Liver (tissue), 9 donors: ENCODE results near the gene ZNF569. TPM values are rescaled to one million over a fixed set of nuclear protein-coding genes. Genes with fewer than 3 reads are reported as not detected.

Experiments
- DNase-seq: peaks from one replicate; pipeline ENCODE4 v3.0.0-alpha.2; 2017; ENCODE audit warnings: low spot score
- H3K27ac ChIP-seq, 2 donors: one replicate each; pipeline ENCODE4 v1.7.0; 2013; ENCODE audit warnings: inconsistent platforms in 2 of 2, low read length in 2 of 2, control low read depth in 1 of 2, low read depth in 1 of 2, mild to moderate bottlenecking in 1 of 2
- H3K27me3 ChIP-seq, 4 donors: one replicate each; pipeline versions ENCODE4 v1.6.1 to v1.7.0; 2013; ENCODE audit warnings: low read length in 3 of 4, inconsistent platforms in 1 of 4, mild to moderate bottlenecking in 1 of 4, moderate library complexity in 1 of 4; ENCODE audit not compliant: control insufficient read depth in 4 of 4, insufficient read depth in 4 of 4
- H3K36me3 ChIP-seq, 4 donors: one replicate each; pipeline versions ENCODE4 v1.6.1 to v1.7.0; 2013; ENCODE audit warnings: low read length in 3 of 4, mild to moderate bottlenecking in 3 of 4, low read depth in 1 of 4, moderate library complexity in 1 of 4; ENCODE audit not compliant: control insufficient read depth in 4 of 4, insufficient read depth in 3 of 4
- H3K4me1 ChIP-seq, 4 donors: one replicate each; pipeline versions ENCODE4 v1.6.1 to v1.7.0; 2013; ENCODE audit warnings: low read length in 3 of 4, mild to moderate bottlenecking in 3 of 4, moderate library complexity in 1 of 4; ENCODE audit not compliant: control insufficient read depth in 4 of 4, insufficient read depth in 4 of 4
- H3K4me3 ChIP-seq, 3 donors: one replicate each; pipeline versions ENCODE4 v1.6.1 to v1.7.0; 2013; ENCODE audit warnings: low read length in 3 of 3, control low read depth in 1 of 3, low read depth in 1 of 3, mild to moderate bottlenecking in 1 of 3
- H3K9ac ChIP-seq, 2 donors: one replicate each; pipeline ENCODE4 v1.7.0; 2013; ENCODE audit warnings: low read length in 2 of 2, mild to moderate bottlenecking in 2 of 2, moderate library complexity in 2 of 2, control low read depth in 1 of 2, low read depth in 1 of 2
- H3K9me3 ChIP-seq, 4 donors: one replicate each; pipeline versions ENCODE4 v1.6.1 to v1.7.0; 2013; ENCODE audit warnings: low read length in 3 of 4; ENCODE audit not compliant: control insufficient read depth in 4 of 4
- FOXA1 ChIP-seq: IDR thresholded peaks from 2 replicates; pipeline ENCODE4 v1.6.1; 2016; ENCODE audit warnings: antibody characterized with exemption
- FOXA2 ChIP-seq: IDR thresholded peaks from 2 replicates; pipeline ENCODE4 v1.6.1; 2016; ENCODE audit warnings: antibody characterized with exemption
- GABPA ChIP-seq, 2 donors: IDR thresholded peaks in 1 of 2; conservative IDR thresholded peaks in 1 of 2; 2 replicates each; pipeline ENCODE4 v1.6.1; 2016; ENCODE audit warnings: antibody characterized with exemption in 2 of 2, mild to moderate bottlenecking in 1 of 2, moderate library complexity in 1 of 2
- HNF4A ChIP-seq, 2 donors: conservative IDR thresholded peaks; 2 replicates each; pipeline ENCODE4 v1.6.1; 2016; ENCODE audit warnings: antibody characterized with exemption in 2 of 2, mild to moderate bottlenecking in 2 of 2
- HNF4G ChIP-seq: IDR thresholded peaks from 2 replicates; pipeline ENCODE4 v1.6.1; 2016; ENCODE audit warnings: antibody characterized with exemption
- JUND ChIP-seq, 2 donors: IDR thresholded peaks; 2 replicates each; pipeline ENCODE4 v1.6.1; 2016; ENCODE audit warnings: antibody characterized with exemption in 2 of 2
- NR2F2 ChIP-seq: IDR thresholded peaks from 2 replicates; pipeline ENCODE4 v1.6.1; 2016; ENCODE audit warnings: antibody characterized with exemption
- RAD21 ChIP-seq, 2 donors: IDR thresholded peaks; 2 replicates each; pipeline ENCODE4 v1.6.1; 2016; ENCODE audit warnings: antibody characterized with exemption in 2 of 2, mild to moderate bottlenecking in 2 of 2
- REST ChIP-seq: IDR thresholded peaks from 2 replicates; pipeline ENCODE4 v1.6.1; 2016; ENCODE audit warnings: antibody characterized with exemption, mild to moderate bottlenecking
- RXRA ChIP-seq, 2 donors: IDR thresholded peaks; 2 replicates each; pipeline ENCODE4 v1.6.1; 2017 to 2018; ENCODE audit warnings: antibody characterized with exemption in 2 of 2, mild to moderate bottlenecking in 1 of 2
- TAF1 ChIP-seq: conservative IDR thresholded peaks from 2 replicates; pipeline ENCODE4 v1.6.1; 2016; ENCODE audit warnings: antibody characterized with exemption, mild to moderate bottlenecking
- YY1 ChIP-seq: IDR thresholded peaks from 2 replicates; pipeline ENCODE4 v1.6.1; 2016; ENCODE audit warnings: antibody characterized with exemption, mild to moderate bottlenecking
- ZBTB33 ChIP-seq: IDR thresholded peaks from 2 replicates; pipeline ENCODE4 v1.6.1; 2016; ENCODE audit warnings: antibody characterized with exemption
- WGBS: extraction: QIAGEN DNeasy Blood & Tissue Kit; methylation state at CpG from one replicate; pipeline ENCODE4 v1.1.7; 2013; 5-methylcytosine and 5-hydroxymethylcytosine counted together
- polyA plus RNA-seq, 2 donors: library from polyadenylated mRNA; stranded (reverse) in 1 of 2; unstranded in 1 of 2; fragments of 200-250 nt in 1 of 2; fragments of >200 nt in 1 of 2; fragmentation: Nextera tagmentation in 1 of 2; extraction: Ambion mirVana in 1 of 2; gene quantifications; one replicate each; pipeline versions ENCODE4 v1.2.1 to v1.2.3, GENCODE V29; 2013 to 2015
- total RNA-seq, 2 donors: library from RNA; depleted of rRNA; stranded (reverse); fragments of >200 nt; gene quantifications; one replicate each; pipeline ENCODE4 v1.2.3, GENCODE V29; 2014
- TF ChIP-seq, protein P1 (sequence below): IDR thresholded peaks from 2 replicates; pipeline ENCODE4 v1.6.1; 2016; ENCODE audit warnings: antibody characterized with exemption
- TF ChIP-seq, protein P2 (sequence below): IDR thresholded peaks from 2 replicates; pipeline ENCODE4 v1.6.1; 2016; ENCODE audit warnings: antibody characterized with exemption
- TF ChIP-seq, protein P3 (sequence below): fragments of 150-350 bp; IDR thresholded peaks from 2 replicates; pipeline ENCODE4 v1.5.1; 2017; ENCODE audit warnings: improper control_type of control experiment, low read depth, low read length; ENCODE audit not compliant: missing input control
- donor health status: healthy.
- donor health status: healthy.
- donor health status: healthy.
- donor health status: healthy.
- donor health status: healthy.

Gene ZNF569
- total and polyA plus RNA-seq, 4 donors: 0.90 to 6.2 (median 1.3) TPM

DNA sequence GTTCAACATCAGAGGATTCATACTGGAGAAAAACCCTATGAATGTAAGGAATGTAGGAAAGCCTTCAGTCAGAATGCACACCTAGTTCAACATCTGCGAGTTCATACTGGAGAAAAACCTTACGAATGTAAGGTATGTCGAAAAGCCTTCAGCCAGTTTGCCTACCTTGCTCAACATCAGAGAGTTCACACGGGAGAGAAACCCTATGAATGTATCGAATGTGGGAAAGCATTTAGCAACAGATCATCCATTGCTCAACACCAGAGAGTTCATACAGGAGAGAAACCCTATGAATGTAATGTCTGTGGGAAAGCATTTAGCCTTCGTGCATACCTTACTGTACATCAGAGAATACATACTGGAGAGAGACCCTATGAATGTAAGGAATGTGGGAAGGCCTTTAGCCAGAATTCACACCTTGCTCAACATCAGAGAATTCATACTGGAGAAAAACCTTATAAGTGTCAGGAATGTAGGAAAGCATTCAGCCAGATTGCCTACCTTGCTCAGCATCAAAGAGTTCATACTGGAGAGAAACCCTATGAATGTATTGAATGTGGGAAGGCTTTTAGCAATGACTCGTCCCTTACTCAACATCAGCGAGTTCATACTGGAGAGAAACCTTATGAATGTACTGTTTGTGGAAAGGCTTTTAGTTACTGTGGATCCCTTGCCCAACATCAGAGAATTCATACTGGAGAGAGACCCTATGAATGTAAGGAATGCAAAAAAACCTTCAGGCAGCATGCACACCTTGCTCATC lies 17.3 kb upstream of the ZNF569 start:
- Histone ChIP-seq H3K36me3 (peaks cover 7 to 42% (median 38%) of the 10 kb centered on the region in 4 donors), H3K4me1 (no peaks in the 10 kb centered on the region), H3K27ac (no peak overlapping the region), H3K9ac (no peak overlapping the region), H3K27me3 (no peaks in the 10 kb centered on the region), H3K4me3 (peak overlapping the region in 2 of 3 donors; percentile 59 to 64), H3K9me3 (peaks cover 41 to 87% (median 63%) of the 10 kb centered on the region in 4 donors)
- no peak for TF ChIP-seq JUND (IDR thresholded peaks at IDR 0.05)
- TF ChIP-seq, protein P1, sequence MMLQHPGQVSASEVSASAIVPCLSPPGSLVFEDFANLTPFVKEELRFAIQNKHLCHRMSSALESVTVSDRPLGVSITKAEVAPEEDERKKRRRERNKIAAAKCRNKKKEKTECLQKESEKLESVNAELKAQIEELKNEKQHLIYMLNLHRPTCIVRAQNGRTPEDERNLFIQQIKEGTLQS: no peak
- no peak for TF ChIP-seq HNF4A (conservative IDR thresholded peaks at IDR 0.05)
- no peak for TF ChIP-seq GABPA (IDR thresholded peaks at IDR 0.05 in 1 of 2, conservative IDR thresholded peaks at IDR 0.05 in 1 of 2)
- TF ChIP-seq HNF4G: no peak
- TF ChIP-seq ZBTB33: no peak
- TF ChIP-seq, protein P2, sequence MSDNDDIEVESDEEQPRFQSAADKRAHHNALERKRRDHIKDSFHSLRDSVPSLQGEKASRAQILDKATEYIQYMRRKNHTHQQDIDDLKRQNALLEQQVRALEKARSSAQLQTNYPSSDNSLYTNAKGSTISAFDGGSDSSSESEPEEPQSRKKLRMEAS: no peak
- TF ChIP-seq FOXA2: no peak
- TF ChIP-seq REST: no peak
- WGBS: 97% methylated on average over 8 of the region's 8 CpGs
- no peak for DNase-seq

DNA sequence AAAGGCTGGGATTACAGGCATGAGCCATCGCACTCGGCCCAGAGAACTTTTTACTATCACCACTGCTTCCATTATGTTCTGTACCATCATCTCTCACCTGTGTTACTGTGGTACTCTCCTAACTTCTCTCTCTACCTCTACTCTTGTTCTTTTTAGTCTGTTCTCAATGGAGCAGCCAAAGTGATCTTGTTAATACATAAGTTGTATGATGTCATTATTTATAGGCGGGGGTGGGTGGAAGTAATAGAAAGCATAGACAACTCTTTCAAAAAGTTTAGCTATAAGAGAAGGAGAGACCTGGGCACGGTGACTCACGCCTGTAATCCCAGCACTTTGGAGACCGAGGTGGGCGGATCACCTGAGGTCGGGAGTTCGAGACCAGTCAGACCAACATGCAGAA lies 4.9 kb upstream of the ZNF569 start:
- Histone ChIP-seq H3K27me3 (no peaks in the 10 kb centered on the region), H3K36me3 (peaks cover 7 to 37% (median 24%) of the 10 kb centered on the region in 4 donors), H3K27ac (no peak overlapping the region), H3K9ac (no peak overlapping the region), H3K4me3 (peak overlapping the region in 1 of 3 donors; percentile 11), H3K4me1 (peaks cover 0 to 20% (median 10%) of the 10 kb centered on the region in 4 donors), H3K9me3 (peaks cover 9 to 40% (median 32%) of the 10 kb centered on the region in 4 donors)
- WGBS: 98% methylated on average over 9 of the region's 9 CpGs
- no peak for DNase-seq
- TF ChIP-seq, protein P1: no peak
- no peak for TF ChIP-seq FOXA1
- TF ChIP-seq JUND (IDR thresholded peaks at IDR 0.05): no peak
- TF ChIP-seq YY1: no peak
- TF ChIP-seq TAF1: no peak
- no peak for TF ChIP-seq HNF4A (conservative IDR thresholded peaks at IDR 0.05)
- no peak for TF ChIP-seq GABPA (IDR thresholded peaks at IDR 0.05 in 1 of 2, conservative IDR thresholded peaks at IDR 0.05 in 1 of 2)
- TF ChIP-seq, protein P3, sequence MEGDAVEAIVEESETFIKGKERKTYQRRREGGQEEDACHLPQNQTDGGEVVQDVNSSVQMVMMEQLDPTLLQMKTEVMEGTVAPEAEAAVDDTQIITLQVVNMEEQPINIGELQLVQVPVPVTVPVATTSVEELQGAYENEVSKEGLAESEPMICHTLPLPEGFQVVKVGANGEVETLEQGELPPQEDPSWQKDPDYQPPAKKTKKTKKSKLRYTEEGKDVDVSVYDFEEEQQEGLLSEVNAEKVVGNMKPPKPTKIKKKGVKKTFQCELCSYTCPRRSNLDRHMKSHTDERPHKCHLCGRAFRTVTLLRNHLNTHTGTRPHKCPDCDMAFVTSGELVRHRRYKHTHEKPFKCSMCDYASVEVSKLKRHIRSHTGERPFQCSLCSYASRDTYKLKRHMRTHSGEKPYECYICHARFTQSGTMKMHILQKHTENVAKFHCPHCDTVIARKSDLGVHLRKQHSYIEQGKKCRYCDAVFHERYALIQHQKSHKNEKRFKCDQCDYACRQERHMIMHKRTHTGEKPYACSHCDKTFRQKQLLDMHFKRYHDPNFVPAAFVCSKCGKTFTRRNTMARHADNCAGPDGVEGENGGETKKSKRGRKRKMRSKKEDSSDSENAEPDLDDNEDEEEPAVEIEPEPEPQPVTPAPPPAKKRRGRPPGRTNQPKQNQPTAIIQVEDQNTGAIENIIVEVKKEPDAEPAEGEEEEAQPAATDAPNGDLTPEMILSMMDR: no peak
- TF ChIP-seq, protein P2: no peak
- TF ChIP-seq HNF4G: no peak
- no peak for TF ChIP-seq FOXA2
- no peak for TF ChIP-seq NR2F2
- no peak for TF ChIP-seq RXRA (IDR thresholded peaks at IDR 0.05)
- TF ChIP-seq RAD21 (IDR thresholded peaks at IDR 0.05): no peak
